GM19372 (cell line): ENCODE measurements around the gene PRRG2.
"Not testable (repeated sequence)": the region's sequence is repeated elsewhere in the genome, so short reads cannot be mapped to it uniquely, and the experiment has no call there.

Experiments
- ATAC-seq: cut with Tn5 transposase; IDR thresholded peaks from one replicate; pipeline ENCODE4 v1.9.1; 2021; ENCODE audit warnings: mild to moderate bottlenecking, low read depth, moderate library complexity; ENCODE audit not compliant: unreplicated experiment

Gene PRRG2

DNA sequence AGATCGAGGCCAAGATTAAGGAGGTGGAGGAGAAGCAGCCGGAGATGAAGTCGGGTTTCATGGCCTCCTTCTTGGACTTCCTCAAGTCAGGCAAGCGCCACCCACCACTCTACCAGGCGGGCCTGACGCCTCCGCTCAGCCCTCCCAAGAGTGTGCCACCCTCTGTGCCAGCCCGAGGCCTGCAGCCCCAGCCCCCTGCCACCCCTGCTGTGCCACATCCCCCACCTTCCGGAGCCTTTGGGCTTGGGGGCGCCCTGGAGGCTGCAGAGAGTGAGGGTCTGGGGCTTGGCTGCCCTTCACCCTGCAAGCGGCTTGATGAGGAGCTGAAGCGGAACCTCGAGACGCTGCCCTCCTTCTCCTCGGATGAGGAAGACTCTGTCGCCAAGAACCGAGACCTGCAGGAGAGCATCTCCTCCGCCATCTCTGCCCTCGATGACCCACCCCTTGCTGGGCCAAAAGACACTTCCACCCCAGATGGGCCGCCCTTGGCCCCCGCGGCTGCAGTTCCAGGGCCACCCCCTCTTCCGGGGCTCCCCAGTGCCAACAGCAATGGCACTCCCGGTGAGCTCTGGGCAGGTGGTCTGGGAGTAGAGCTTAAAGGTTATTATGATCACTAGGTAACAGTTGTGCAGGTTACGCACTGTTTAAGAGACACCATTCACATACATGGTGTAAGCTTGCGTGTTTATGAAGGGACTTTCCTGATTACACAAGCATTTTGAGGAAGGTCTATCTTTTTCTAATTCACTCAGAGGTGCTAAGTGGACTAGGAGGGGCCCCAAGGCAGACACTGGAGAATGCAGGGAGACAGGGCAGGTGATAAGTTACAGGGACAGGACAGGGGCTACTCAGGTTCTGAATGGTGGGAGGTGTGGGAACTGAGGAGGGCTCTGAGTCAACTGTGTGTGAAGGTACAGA lies 18.5 kb downstream of the PRRG2 start:
- no peak for ATAC-seq

DNA sequence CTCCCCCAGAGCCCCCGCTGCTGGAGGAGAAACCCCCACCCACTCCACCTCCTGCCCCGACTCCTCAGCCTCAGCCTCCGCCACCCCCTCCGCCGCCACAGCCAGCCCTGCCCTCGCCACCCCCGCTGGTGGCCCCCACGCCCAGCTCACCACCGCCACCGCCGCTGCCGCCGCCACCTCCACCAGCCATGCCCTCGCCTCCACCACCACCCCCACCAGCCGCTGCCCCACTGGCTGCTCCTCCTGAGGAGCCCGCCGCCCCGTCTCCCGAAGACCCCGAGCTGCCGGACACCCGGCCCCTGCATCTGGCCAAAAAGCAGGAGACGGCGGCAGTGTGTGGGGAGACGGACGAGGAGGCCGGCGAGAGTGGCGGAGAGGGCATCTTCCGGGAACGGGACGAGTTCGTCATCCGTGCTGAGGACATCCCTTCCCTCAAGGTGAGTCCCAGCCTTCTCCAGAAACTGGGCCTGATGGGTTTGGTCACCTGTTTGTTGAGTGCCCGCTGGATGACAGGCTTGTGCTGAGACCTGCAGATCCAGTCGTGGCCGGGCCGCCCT lies 20.4 kb downstream of the PRRG2 start:
- ATAC-seq: no peak

GRCh38 chr19:49602806-49603205 lies 21.7 kb downstream of the PRRG2 start:
- ATAC-seq: no peak

DNA sequence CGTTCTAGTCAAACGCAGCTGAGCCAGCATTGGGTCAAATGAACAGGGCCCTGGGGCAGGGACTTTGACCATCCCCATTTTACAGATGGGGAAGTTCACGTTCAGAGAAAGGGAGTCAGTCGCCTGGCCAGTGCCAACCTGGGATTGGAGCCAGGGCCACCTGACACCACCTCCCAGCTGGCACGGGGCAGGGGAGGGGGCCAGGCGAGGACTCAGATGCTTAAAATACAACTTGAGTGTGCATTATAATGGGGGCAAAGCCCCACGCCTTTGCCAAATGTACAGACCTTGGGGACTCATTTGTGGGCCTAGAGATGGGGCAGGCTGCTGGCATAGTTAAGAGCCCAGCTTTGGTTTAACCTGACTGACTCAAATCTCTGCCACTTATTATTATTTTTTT lies 24.5 kb downstream of the PRRG2 start:
- ATAC-seq: no peak

DNA sequence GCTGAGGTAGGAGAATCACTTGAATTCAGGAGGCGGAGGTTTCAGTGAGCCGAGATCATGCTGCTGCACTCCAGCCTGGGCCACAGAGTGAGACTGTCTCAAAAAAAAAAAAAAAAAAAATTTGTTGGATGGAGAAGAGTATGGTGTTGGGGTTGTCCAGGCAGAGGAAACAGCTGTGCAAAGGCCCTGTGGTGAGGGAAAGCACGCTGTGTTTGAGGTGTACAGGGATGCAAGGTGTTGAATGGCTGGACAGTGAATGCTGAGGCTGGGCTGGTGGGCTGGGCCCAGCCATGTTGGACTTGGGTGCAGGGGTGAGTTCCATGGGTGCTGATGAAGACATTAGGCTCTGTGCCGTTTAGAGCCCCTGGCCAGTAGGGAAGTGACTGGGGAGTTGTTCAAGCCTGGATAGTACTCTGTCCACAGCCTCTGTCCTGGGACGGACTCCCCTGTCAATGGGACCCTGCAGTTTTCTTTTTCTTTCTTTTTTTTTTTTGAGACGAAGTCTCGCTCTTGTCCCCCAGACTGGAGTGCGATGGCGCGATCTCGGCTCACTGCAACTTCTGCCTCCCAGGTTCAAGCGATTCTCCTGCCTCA lies 28.5 kb downstream of the PRRG2 start:
- no peak for ATAC-seq

- no peak for ATAC-seq
Measured at GRCh38 chr19:49613374-49613773, 32.3 kb downstream of the PRRG2 start.

GRCh38 chr19:49614096-49614833 lies 33.1 kb downstream of the PRRG2 start:
- no peak for ATAC-seq

DNA sequence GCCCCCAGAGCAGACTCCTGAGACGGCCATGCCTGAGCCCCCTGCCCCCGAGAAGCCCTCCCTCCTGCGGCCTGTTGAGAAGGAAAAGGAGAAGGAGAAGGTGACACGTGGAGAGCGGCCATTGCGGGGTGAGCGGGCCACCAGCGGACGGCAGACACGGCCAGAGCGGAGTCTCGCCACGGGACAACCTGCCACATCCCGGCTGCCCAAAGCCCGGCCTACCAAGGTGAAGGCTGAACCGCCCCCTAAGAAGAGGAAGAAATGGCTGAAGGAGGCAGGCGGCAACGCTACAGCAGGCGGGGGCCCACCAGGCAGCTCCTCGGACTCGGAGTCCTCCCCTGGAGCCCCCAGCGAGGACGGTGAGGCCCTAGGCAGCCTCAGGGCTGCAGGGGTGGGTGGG lies 34.7 kb downstream of the PRRG2 start:
- ATAC-seq: no peak

- no peak for ATAC-seq
Measured at GRCh38 chr19:49616532-49616931, 35.4 kb downstream of the PRRG2 start.

DNA sequence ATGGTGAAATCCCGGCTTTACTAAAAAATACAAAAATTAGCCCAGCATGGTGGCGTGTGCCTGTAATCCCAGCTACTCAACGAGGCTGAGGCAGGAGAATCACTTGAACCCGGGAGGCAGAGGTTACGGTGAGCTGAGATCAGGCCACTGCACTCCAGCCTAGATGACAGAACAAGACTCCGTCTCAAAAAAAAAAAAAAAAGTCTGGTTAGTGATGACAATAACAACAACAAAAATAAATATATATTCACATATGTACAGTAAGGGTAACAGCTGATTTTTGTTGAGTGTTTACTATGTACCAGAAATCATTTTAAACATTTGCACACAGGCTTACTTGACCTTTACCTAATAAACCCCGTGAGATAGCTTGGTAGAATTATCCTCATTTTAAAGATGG lies 35.8 kb downstream of the PRRG2 start:
- ATAC-seq: no peak

- ATAC-seq: not testable (repeated sequence)
Measured at GRCh38 chr19:49617860-49618259, 36.7 kb downstream of the PRRG2 start.

DNA sequence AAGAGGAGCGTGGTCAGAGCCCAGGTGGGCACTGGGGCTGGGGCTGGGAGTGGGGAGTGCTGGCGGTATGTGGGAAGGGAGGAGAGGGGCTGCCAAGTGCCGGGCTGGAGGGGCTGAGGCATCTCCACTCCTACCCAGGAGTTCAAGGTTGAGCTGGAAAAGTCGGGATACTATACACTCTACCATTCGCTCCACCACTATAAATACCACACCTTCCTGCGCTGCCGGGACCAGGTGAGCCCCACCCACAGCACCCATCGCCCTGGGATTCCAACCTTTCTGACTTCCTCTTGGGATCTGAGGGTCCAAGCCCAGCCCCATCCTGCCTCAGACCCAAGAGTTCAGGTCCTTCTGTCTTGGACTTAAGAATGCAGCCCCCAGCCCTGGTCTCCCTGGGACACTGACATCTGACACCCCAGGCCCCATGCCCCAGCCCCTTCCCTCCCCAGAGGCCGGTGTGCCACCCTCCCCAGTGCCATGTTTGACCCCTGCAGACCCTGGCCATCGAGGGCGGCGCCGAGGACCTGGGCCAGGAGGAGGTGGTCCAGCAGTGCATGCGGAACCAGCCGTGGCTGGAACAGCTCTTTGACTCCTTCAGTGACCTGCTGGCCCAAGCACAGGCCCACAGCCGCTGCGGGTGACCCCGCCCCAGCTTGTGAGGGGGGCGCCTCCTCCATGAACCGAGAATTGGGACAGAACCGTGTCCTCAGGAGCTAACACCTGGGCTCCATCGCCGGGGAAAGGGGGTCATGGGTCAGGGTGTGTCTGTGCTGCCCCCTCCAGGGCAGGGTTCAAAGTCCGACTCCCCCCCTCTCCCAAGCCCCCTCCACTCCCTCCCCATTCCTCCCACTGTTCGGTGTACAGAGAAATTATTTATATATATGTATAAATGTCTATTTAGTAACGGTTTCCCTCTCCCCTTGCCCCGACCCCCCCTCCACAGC lies 44.1 kb downstream of the PRRG2 start:
- ATAC-seq: no peak

GRCh38 chr19:49626226-49626625 lies 45.1 kb downstream of the PRRG2 start:
- ATAC-seq: no peak

DNA sequence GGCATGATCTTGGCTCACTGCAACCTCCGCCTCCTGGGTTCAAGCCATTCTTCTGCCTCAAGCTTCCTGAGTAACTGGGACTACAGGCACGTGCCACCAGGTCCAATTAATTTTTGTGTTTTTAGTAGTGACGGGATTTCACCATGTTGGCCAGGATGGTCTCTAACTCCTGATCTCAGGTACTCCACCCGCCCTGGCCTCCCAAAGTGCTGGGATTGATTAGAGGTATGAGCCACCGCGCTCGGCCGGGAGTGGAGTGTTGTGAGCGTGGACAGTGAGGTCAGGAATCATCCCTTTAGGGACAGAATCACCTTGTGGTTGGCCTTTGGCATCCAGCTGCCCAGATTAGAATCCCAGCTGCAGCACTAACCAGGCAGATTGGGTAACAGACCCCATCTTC lies 48.5 kb downstream of the PRRG2 start:
- no peak for ATAC-seq

GRCh38 chr19:49631014-49631588 lies 50.0 kb downstream of the PRRG2 start:
- no peak for ATAC-seq

DNA sequence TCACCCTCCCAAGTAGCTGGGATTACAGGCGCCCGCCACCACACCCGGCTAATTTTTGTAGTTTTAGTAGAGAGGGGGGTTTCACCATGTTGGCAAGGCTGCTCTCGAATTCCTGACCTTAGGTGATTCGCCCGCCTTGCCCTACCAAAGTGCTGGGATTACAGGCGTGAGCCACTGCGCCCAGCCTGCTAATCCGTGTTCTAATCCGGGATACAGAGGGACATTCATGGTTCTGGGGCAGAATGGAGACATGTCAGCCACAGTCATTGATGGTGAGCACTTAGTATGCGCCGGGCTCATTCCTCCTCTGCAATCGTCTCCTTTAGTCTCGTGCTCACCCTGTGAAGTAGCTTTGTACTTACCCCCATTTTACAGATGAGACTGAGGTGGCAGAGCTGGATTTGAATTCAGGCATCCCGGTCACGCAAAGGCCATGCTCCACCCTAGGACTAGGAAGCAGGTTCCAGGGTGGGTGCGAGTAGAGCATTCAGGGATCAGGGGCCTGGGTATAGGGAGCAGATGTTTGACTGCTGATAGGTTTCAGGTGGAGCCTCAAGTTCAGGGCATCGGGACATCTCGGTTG lies 50.6 kb downstream of the PRRG2 start:
- ATAC-seq: no peak

DNA sequence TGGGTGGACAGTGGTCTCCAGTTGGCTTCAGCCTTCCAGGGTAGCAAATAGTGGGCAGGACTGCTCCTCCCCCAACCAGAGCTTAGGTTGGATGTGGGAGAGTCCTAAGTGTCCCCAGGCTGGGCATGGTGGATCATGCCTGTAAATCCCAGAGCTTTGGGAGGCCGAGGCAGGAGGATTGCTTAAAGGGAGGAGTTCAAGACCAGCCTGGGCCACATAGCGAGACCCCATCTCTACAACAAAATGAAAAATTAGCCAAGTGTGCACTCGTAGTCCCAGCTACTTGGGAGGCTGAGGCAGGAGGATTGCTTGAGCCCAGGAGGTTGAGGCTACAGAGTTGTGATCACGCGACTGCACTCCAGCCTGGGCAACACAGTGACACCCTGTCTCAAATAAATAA lies 51.5 kb downstream of the PRRG2 start:
- ATAC-seq: no peak

DNA sequence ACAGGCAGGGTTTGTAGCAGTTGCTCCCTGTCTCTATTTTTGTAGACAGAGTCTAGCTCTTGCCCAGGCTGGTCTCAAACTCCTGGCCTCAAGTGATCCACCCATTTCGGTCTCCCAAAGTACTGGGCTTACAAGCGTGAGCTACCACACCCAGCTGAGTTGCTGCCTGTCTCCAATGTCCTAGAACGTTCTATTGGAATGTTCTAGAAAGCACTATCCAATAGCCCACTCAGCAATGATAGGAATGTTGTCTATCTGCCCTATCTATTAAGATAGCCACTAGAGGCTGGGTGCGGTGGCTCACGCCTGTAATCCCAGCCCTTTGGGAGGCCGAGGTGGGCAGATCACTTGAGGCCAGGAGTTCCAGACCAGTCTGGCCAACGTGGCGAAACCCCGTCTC lies 52.2 kb downstream of the PRRG2 start:
- ATAC-seq: not testable (repeated sequence)

GRCh38 chr19:49635530-49636232 lies 54.6 kb downstream of the PRRG2 start:
- no peak for ATAC-seq
